ENCODE results near the gene SPECC1. TPM values are rescaled to one million over a fixed set of nuclear protein-coding genes. Genes with fewer than 3 reads are reported as not detected.

The SPECC1 gene
- total RNA-seq, 4 donors from 2014 or later: 72.1 to 133 (median 83.7) TPM

DNA sequence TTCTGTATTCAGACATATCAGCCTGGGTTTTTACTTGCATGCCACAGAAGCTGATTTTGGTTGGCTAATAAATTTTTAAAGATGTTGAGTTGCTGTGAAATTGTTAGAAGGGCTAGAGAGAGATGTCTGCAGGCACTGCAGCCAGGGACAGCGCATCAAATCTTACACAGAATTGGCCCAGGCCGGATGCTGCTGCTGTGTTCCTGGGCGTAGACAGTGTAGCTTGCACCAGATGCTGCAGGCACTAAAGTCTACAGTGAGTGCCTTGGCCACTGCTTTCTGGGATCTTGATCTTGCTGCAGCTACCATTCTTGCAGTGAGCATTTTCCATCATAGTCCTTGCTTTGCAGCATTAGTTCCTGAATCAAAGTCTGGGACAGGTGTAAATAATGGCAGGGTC, 169.9 kb downstream of the SPECC1 start:
- DNase-seq: no peak
- TF ChIP-seq POLR2A (IDR thresholded peaks at IDR 0.05): no peak
- TF ChIP-seq, protein P1, sequence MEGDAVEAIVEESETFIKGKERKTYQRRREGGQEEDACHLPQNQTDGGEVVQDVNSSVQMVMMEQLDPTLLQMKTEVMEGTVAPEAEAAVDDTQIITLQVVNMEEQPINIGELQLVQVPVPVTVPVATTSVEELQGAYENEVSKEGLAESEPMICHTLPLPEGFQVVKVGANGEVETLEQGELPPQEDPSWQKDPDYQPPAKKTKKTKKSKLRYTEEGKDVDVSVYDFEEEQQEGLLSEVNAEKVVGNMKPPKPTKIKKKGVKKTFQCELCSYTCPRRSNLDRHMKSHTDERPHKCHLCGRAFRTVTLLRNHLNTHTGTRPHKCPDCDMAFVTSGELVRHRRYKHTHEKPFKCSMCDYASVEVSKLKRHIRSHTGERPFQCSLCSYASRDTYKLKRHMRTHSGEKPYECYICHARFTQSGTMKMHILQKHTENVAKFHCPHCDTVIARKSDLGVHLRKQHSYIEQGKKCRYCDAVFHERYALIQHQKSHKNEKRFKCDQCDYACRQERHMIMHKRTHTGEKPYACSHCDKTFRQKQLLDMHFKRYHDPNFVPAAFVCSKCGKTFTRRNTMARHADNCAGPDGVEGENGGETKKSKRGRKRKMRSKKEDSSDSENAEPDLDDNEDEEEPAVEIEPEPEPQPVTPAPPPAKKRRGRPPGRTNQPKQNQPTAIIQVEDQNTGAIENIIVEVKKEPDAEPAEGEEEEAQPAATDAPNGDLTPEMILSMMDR (IDR thresholded peaks at IDR 0.05): no peak
- H3K9me3 ChIP-seq: no peaks in the 10 kb centered on the region
- H3K4me3 ChIP-seq: no peak overlapping the region
- H3K4me1 ChIP-seq: no peaks in the 10 kb centered on the region
- no peak overlapping the region for H3K27ac ChIP-seq
- no peaks in the 10 kb centered on the region for H3K36me3 ChIP-seq
- H3K27me3 ChIP-seq: no peaks in the 10 kb centered on the region

- Histone ChIP-seq H3K4me1 (no peaks in the 10 kb centered on the region), H3K36me3 (no peaks in the 10 kb centered on the region), H3K4me3 (no peak overlapping the region), H3K27ac (no peak overlapping the region), H3K27me3 (no peaks in the 10 kb centered on the region), H3K9me3 (no peaks in the 10 kb centered on the region)
- no peak for TF ChIP-seq POLR2A (IDR thresholded peaks at IDR 0.05)
- TF ChIP-seq, protein P1 (IDR thresholded peaks at IDR 0.05): no peak
- no peak for DNase-seq
These were observed 171.5 kb downstream of the SPECC1 start for GRCh38 chr17:20180661-20181060.

GRCh38 chr17:20184181-20184580, 175.0 kb downstream of the SPECC1 start:
- DNase-seq: no peak
- Histone ChIP-seq H3K9me3 (no peaks in the 10 kb centered on the region), H3K27ac (no peak overlapping the region), H3K4me1 (peaks cover 0 to 8% (median 0%) of the 10 kb centered on the region in 4 donors), H3K4me3 (no peak overlapping the region), H3K27me3 (no peaks in the 10 kb centered on the region), H3K36me3 (no peaks in the 10 kb centered on the region)
- TF ChIP-seq, protein P1 (IDR thresholded peaks at IDR 0.05): no peak
- no peak for TF ChIP-seq POLR2A (IDR thresholded peaks at IDR 0.05)

DNA sequence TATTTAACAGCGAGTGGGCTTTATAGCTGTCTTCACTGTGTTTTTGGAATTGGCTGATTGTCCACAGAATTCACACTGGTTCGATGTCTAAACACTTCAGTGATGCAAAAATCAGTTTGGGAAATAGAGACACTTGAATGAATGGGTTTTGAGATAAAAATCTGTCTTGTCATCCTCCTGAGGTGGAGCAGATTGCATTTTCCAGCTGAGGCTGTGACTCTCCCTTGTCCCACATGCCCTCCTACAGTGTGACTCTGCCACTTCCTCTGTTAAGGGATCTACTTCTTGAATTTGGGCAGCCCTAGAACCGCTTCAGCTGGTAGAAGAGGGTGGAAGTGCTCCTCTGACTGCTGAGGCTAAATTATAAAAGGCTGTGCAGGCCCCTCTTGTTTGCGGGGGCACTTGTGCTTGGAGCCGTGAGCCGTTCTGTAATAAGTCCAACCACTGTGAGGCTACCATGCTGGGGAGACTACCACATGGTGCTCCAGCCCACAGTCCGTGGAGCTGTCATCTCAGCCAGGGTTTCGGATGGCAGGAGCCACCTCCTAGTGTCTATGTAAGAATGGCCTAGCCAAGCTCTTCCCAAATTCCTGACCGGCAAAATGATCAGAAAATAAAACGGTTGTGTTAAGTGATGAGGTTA, 175.9 kb downstream of the SPECC1 start:
- no peaks in the 10 kb centered on the region for H3K27me3 ChIP-seq
- H3K4me1 ChIP-seq: peaks cover 0 to 16% (median 0%) of the 10 kb centered on the region in 4 donors
- no peak for TF ChIP-seq POLR2A (IDR thresholded peaks at IDR 0.05)
- TF ChIP-seq, protein P1 (IDR thresholded peaks at IDR 0.05): no peak
- no peak overlapping the region for H3K4me3 ChIP-seq
- DNase-seq: no peak
- H3K9me3 ChIP-seq: no peaks in the 10 kb centered on the region
- H3K27ac ChIP-seq: no peak overlapping the region
- no peaks in the 10 kb centered on the region for H3K36me3 ChIP-seq

- Histone ChIP-seq H3K27ac (no peak overlapping the region), H3K27me3 (no peaks in the 10 kb centered on the region), H3K4me1 (peaks cover 0 to 32% (median 2%) of the 10 kb centered on the region in 4 donors), H3K9me3 (no peaks in the 10 kb centered on the region), H3K36me3 (no peaks in the 10 kb centered on the region), H3K4me3 (no peak overlapping the region)
- no peak for TF ChIP-seq POLR2A (IDR thresholded peaks at IDR 0.05)
- TF ChIP-seq, protein P1 (IDR thresholded peaks at IDR 0.05): no peak
- DNase-seq: no peak
These were observed 177.9 kb downstream of the SPECC1 start for GRCh38 chr17:20187049-20187448.
